WERI-Rb-1 (cell line): Measurements from ENCODE around the gene COL5A1.

Experiments
- DNase-seq: peaks from one replicate; pipeline ENCODE4 v3.0.0-alpha.2; 2020
- H3K27ac ChIP-seq: fragments of 250-450 bp; sonication (Bioruptor Pico); 2 replicates; pipeline ENCODE4 v1.5.1; 2020; ENCODE audit warnings: mild to moderate bottlenecking, moderate library complexity
- H3K27me3 ChIP-seq: fragments of 250-450 bp; sonication (Bioruptor Pico); 2 replicates; pipeline ENCODE4 v1.5.1; 2021; ENCODE audit warnings: mild to moderate bottlenecking, low read depth, moderate library complexity; ENCODE audit not compliant: insufficient read depth, severe bottlenecking
- H3K36me3 ChIP-seq: fragments of 250-450 bp; sonication (Bioruptor Pico); 2 replicates; pipeline ENCODE4 v1.5.1; 2020; ENCODE audit warnings: mild to moderate bottlenecking, moderate library complexity
- H3K4me3 ChIP-seq: 2 replicates; pipeline ENCODE4 v1.5.1; 2011; ENCODE audit warnings: low read depth, mild to moderate bottlenecking, control low read depth, low read length
- H3K9me3 ChIP-seq: fragments of 250-450 bp; sonication (Bioruptor Pico); 2 replicates; pipeline ENCODE4 v1.5.1; 2021; ENCODE audit warnings: mild to moderate bottlenecking, moderate library complexity; ENCODE audit not compliant: severe bottlenecking
- CTCF ChIP-seq: IDR thresholded peaks from 2 replicates; pipeline ENCODE4 v1.5.1; 2011; ENCODE audit warnings: low read depth, mild to moderate bottlenecking, control low read depth, inconsistent platforms, low read length

The COL5A1 gene

DNA sequence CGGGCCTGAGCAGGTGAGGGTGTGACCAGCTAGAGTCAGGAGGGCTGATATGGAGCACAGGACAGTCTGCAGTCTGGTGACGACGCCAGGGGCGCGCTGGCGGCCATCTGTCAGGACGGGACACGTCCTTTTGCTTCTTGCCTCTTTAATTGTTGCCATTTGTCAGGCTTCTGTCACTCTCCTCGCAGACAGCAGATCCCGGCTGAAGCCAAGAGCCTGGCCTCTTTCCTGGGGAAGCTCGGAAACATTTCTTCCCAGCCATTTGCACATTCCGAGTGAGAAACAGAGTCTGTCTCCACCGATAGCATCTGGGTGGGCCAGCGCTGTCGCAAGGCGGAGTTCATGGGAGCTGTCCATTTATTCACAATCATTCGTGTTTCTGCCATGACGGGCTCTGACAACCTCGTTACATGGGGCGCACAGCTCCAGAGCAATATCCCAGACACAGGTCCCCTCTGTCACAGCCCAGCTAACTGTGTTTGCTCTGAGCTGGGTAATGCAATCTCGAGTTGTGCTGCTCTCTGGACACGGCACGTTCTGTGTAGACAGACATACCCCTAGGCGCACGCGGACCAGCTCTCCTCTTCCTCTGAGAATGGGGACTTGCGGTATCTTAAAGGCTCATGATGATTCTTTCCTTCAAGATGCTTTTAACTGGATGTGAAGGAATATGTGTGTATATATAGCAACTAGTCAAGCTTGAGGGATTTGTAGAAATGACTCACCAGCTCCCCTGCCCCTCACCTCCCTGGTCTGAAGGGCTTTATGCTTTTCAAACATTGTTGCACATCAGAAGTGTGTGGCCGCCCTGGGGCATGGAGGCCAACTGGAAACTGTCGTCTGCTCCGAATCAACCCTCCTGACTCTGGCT is 133.7 kb downstream of the COL5A1 start:
- Histone ChIP-seq H3K9me3 (no peaks in the 10 kb centered on the region), H3K27ac (peak overlapping the region; percentile 88), H3K27me3 (no peaks in the 10 kb centered on the region), H3K36me3 (no peaks in the 10 kb centered on the region; the same call in 1 of the 2 replicates), H3K4me3 (no peak overlapping the region)
- peak; percentile 44; the same call in 1 of the 2 replicates for TF ChIP-seq CTCF
- peak; percentile 86 for DNase-seq

GRCh38 chr9:134776080-134776796 is 134.6 kb downstream of the COL5A1 start:
- H3K4me3 ChIP-seq: no peak overlapping the region
- H3K27me3 ChIP-seq: no peaks in the 10 kb centered on the region
- no peak for TF ChIP-seq CTCF
- peak overlapping the region; percentile 88 for H3K27ac ChIP-seq
- DNase-seq: no peak
- H3K36me3 ChIP-seq: no peaks in the 10 kb centered on the region; the same call in 1 of the 2 replicates
- no peaks in the 10 kb centered on the region for H3K9me3 ChIP-seq

- H3K36me3 ChIP-seq: no peaks in the 10 kb centered on the region; the same call in 1 of the 2 replicates
- DNase-seq: no peak
- H3K27me3 ChIP-seq: no peaks in the 10 kb centered on the region
Observed at GRCh38 chr9:134777153-134777552, 135.6 kb downstream of the COL5A1 start.

GRCh38 chr9:134778156-134778555 is 136.6 kb downstream of the COL5A1 start:
- Histone ChIP-seq H3K27ac (no peak overlapping the region), H3K27me3 (no peaks in the 10 kb centered on the region), H3K9me3 (no peaks in the 10 kb centered on the region), H3K36me3 (no peaks in the 10 kb centered on the region; the same call in 1 of the 2 replicates), H3K4me3 (no peak overlapping the region)
- no peak for TF ChIP-seq CTCF
- no peak for DNase-seq

More at GRCh38 chr9:134777153-134777552, 135.6 kb downstream of the COL5A1 start:
- no peak overlapping the region for H3K27ac ChIP-seq
- no peaks in the 10 kb centered on the region for H3K9me3 ChIP-seq
- no peak for TF ChIP-seq CTCF
- H3K4me3 ChIP-seq: no peak overlapping the region

DNA sequence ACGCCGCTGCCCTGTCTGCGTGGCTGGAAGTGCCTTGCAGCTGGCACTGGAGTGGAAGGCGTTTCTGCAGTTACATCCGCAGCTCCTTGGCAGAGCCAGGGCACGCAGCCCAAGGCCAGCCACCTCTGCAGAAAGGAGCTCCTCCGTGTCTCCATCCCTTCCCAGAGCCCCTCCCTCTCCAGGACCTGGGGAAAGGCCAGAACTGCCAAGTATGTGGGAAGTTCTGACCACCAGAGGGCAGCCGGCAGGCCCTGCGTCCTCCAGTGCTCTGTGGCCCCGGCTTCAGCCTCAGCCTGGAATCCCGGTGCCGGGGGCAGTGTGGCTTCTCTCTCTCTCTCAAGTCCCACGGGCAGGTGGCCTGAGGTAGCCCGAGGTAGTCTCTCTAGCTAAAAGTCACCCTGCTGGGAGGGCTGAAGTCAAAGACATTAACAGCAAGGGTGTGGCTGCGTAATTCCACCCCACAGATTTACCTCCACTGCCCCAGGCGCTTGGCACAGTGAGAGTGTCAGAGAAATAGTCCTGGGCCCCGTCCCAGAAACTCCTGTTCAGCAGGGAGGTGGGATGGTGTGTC is 137.3 kb downstream of the COL5A1 start:
- Histone ChIP-seq H3K4me3 (no peak overlapping the region), H3K27ac (peak overlapping the region; percentile 31), H3K27me3 (no peaks in the 10 kb centered on the region), H3K9me3 (no peaks in the 10 kb centered on the region), H3K36me3 (no peaks in the 10 kb centered on the region; the same call in 1 of the 2 replicates)
- DNase-seq: peak; percentile 93
- TF ChIP-seq CTCF: peak; percentile 92
